Activated T-helper 1 cell treated with anti-CD3 and anti-CD28 coated beads, Interleukin-2, amount 50 U/mL, for 16 hours (primary cell): Measurements from ENCODE around the gene ZNF700.
"Not testable (repeated sequence)": the region's sequence is repeated elsewhere in the genome, so short reads cannot be mapped to it uniquely, and the experiment has no call there.

Experiments
- DNase-seq, 2 donors: peaks; one replicate each; pipeline ENCODE4 v3.0.0-alpha.2; 2020; ENCODE audit warnings: low read depth in 1 of 2, low spot score in 1 of 2

ZNF700 gene

GRCh38 chr19:11924886-11925650 is at the start of gene ZNF700:
TSS of gene ZNF700 (plus strand) at chr19:11925107. CDS start at chr19:11925211, 104 bp downstream.
- DNase-seq: peak; percentile 80 to 83

- DNase-seq: peak in 1 of 2 donors; percentile 10
These were observed 45.1 kb upstream of the ZNF700 start for GRCh38 chr19:11879687-11880266.

GRCh38 chr19:11880598-11880997 is 44.3 kb upstream of the ZNF700 start:
- DNase-seq: no peak

GRCh38 chr19:11881151-11881800 is 43.6 kb upstream of the ZNF700 start:
- DNase-seq: peak; percentile 22 to 30

GRCh38 chr19:11882606-11883005 is 42.3 kb upstream of the ZNF700 start:
- no peak for DNase-seq

- DNase-seq: no peak
These were observed 37.7 kb upstream of the ZNF700 start for GRCh38 chr19:11887234-11887610.

GRCh38 chr19:11887611-11888531 is 37.0 kb upstream of the ZNF700 start, which contains the start of gene ZNF69:
TSS of gene ZNF69 (plus strand) at chr19:11887782. CDS start at chr19:11887924, 142 bp downstream.
- DNase-seq: peak; percentile 6 to 24

- DNase-seq: not testable (repeated sequence)
These were observed 35.0 kb upstream of the ZNF700 start for GRCh38 chr19:11889901-11890300.

GRCh38 chr19:11890634-11891033 is 34.3 kb upstream of the ZNF700 start:
- DNase-seq: no peak

- no peak for DNase-seq
These were observed 30.1 kb upstream of the ZNF700 start for GRCh38 chr19:11894851-11895250.

- DNase-seq: no peak
These were observed 22.7 kb upstream of the ZNF700 start for GRCh38 chr19:11902228-11902627.

GRCh38 chr19:11905928-11906327 is 19.0 kb upstream of the ZNF700 start:
- no peak for DNase-seq

GRCh38 chr19:11911937-11912336 is 13.0 kb upstream of the ZNF700 start:
- not testable (repeated sequence) for DNase-seq

GRCh38 chr19:11914417-11915051 is 10.4 kb upstream of the ZNF700 start:
- DNase-seq: not testable (repeated sequence)

- DNase-seq: no peak
These were observed 2.9 kb upstream of the ZNF700 start for GRCh38 chr19:11921852-11922495.

GRCh38 chr19:11925651-11926187 is 812 bp downstream of the ZNF700 start:
- not testable (repeated sequence) for DNase-seq

- no peak for DNase-seq
These were observed 2.3 kb downstream of the ZNF700 start for GRCh38 chr19:11927227-11927626.

GRCh38 chr19:11931051-11931450 is 6.1 kb downstream of the ZNF700 start:
- DNase-seq: no peak

GRCh38 chr19:11931513-11931912 is 6.6 kb downstream of the ZNF700 start:
- no peak for DNase-seq

GRCh38 chr19:11935829-11936228 is 10.9 kb downstream of the ZNF700 start:
- DNase-seq: not testable (repeated sequence)
